Esophagus squamous epithelium (tissue), 5 donors: Measurements from ENCODE around the gene CCDC187. TPM values are rescaled to one million over a fixed set of nuclear protein-coding genes. Genes with fewer than 3 reads are reported as not detected.

Source experiments
- DNase-seq: peaks from one replicate; lab custom pipeline; 2025; lab: John Stamatoyannopoulos, UW
- H3K27ac ChIP-seq, 4 donors: fragments of 200-600 bp; sonication (generic); one replicate each; pipeline ENCODE4 v1.5.1; 2016 to 2019; ENCODE audit warnings: mild to moderate bottlenecking in 1 of 4
- H3K27me3 ChIP-seq, 4 donors: fragments of 200-600 bp; sonication (generic); 1 replicate in 3 of 4; 2 replicates in 1 of 4; pipeline versions ENCODE4 v1.5.1 to v1.6.0; 2017 to 2021; ENCODE audit warnings: antibody characterized with exemption in 1 of 4
- H3K36me3 ChIP-seq, 3 donors: fragments of 200-600 bp; sonication (generic); one replicate each; pipeline ENCODE4 v1.5.1; 2016 to 2019
- H3K4me1 ChIP-seq, 3 donors: fragments of 200-600 bp; sonication (generic); one replicate each; pipeline ENCODE4 v1.5.1; 2017 to 2019
- H3K4me3 ChIP-seq, 4 donors: fragments of 200-600 bp; sonication (generic); 1 replicate in 3 of 4; 2 replicates in 1 of 4; pipeline ENCODE4 v1.5.1; 2016 to 2019; ENCODE audit warnings: mild to moderate bottlenecking in 2 of 4, moderate library complexity in 1 of 4
- H3K9me3 ChIP-seq, 3 donors: fragments of 200-600 bp; sonication (generic); one replicate each; pipeline ENCODE4 v1.5.1; 2016 to 2019
- POLR2A ChIP-seq, 4 donors: fragments of 450-650 bp; IDR thresholded peaks; one replicate each; pipeline ENCODE4 v1.6.1; 2017; ENCODE audit warnings: antibody characterized with exemption in 4 of 4, mild to moderate bottlenecking in 4 of 4, moderate library complexity in 3 of 4
- WGBS, 2 donors: methylation state at CpG; one replicate each; pipeline ENCODE4 v1.1.5; 2018; 5-methylcytosine and 5-hydroxymethylcytosine counted together
- intact Hi-C: fragments of 100-400 bp; cut with DNase I; formaldehyde crosslinking; loops from one replicate; pipeline ENCODE4 v1.15.0; 2022
- total RNA-seq, 4 donors: library from RNA; depleted of rRNA; stranded (reverse); fragments of >200 nt; gene quantifications; one replicate each; pipeline ENCODE4 v1.1.0, GENCODE V29; 2016
- TF ChIP-seq, protein P1 (sequence below), 6 experiments: fragments of 450-650 bp in 4 of 6; fragments of 200-600 bp in 2 of 6; sonication (generic) in 2 of 6; IDR thresholded peaks; one replicate each; pipeline ENCODE4 v1.5.1; 2016 to 2019; ENCODE audit warnings: antibody characterized with exemption in 6 of 6, mild to moderate bottlenecking in 4 of 6, moderate library complexity in 4 of 6
- donor health status: DM: yes; HTN: yes; CAD: no.

CCDC187 gene
- total RNA-seq, 4 donors from 2014 or later: not detected

DNA sequence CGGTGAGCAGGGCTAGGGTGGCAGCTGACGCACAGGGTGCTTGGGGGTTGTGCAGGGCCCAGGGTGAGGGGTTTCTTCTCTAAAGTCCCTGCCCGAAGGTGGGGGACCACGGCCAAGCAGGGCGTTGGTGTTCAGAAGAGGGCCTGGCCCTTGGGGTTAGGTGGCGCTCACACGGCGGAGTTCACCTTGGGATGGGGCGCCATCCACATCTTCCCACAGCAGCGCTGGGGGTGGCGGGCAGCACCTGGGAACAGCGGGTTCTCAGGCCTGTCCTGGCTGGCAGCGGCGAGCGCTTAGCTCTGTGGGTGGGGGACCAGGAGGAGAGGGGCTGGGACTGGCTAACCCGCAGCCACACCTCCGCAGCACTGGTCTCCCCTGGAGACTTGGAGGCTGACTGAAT is 29.6 kb upstream of the CCDC187 start:
- WGBS, 2 donors: 97% methylated on average over 5 of the region's 17 CpGs; no CpG with 5 or more reads in 1 of the 2 donors
- DNase-seq: no peak
- H3K9me3 ChIP-seq: no peaks in the 10 kb centered on the region
- H3K27me3 ChIP-seq: peaks cover 0 to 2% (median 0%) of the 10 kb centered on the region in 4 donors
- H3K36me3 ChIP-seq: peaks cover 0 to 17% (median 0%) of the 10 kb centered on the region in 3 donors
- no peak overlapping the region for H3K4me3 ChIP-seq
- peaks cover under 1 to 29% (median 7%) of the 10 kb centered on the region in 3 donors for H3K4me1 ChIP-seq
- intact Hi-C loops: no loop called here
- no peak for TF ChIP-seq POLR2A (IDR thresholded peaks at IDR 0.05)
- TF ChIP-seq, protein P1, sequence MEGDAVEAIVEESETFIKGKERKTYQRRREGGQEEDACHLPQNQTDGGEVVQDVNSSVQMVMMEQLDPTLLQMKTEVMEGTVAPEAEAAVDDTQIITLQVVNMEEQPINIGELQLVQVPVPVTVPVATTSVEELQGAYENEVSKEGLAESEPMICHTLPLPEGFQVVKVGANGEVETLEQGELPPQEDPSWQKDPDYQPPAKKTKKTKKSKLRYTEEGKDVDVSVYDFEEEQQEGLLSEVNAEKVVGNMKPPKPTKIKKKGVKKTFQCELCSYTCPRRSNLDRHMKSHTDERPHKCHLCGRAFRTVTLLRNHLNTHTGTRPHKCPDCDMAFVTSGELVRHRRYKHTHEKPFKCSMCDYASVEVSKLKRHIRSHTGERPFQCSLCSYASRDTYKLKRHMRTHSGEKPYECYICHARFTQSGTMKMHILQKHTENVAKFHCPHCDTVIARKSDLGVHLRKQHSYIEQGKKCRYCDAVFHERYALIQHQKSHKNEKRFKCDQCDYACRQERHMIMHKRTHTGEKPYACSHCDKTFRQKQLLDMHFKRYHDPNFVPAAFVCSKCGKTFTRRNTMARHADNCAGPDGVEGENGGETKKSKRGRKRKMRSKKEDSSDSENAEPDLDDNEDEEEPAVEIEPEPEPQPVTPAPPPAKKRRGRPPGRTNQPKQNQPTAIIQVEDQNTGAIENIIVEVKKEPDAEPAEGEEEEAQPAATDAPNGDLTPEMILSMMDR (IDR thresholded peaks at IDR 0.05): no peak
- H3K27ac ChIP-seq: no peak overlapping the region

DNA sequence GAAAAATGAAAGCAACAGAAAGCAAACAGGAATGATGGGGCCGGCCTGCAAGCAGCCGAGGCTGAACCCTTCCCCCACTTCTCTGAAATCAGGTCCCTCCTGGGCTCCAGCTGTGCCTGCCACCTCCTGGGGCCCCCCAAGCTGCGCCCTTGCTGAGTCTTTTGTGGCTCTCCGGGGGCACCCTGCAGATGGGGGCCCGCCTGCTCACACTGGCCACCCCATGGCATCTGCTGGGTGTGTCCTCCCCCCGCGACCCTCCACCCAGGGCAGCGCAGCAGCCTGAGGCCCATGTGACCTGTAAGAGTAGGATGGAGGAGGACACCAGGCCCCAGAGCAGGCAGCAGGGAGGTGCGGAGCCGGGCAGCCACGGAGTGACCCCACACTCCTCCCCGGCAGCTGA is 29.2 kb upstream of the CCDC187 start:
- WGBS, 2 donors: 71 to 87% methylated on average over 3 to 5 of the region's 12 CpGs
- intact Hi-C loops: no loop called here
- no peak for DNase-seq

DNA sequence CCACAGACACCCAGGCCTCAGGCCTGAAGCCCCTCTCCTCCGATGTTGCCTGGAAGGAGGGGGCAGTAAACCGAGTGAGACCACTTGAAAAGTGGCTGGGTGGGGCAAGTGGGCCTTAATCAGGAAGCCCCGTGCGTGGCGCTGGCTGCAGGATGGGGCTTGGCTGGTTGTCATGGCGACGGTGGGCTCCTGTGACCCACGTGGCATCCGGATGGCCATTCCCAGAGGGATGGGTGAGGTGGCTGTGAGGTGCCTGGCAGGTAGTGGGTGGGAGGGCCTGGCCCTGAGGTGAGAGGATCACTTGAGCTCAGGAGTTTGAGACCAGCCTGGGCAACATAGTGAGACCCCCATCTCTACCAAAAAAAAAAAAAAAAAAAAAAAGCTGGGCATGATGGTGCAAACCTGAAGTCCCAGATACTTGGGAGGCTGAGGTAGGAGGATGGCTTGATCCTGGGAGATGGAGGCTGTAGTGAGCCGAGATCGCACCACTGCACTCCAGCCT is 28.6 kb upstream of the CCDC187 start:
- no peak overlapping the region for H3K4me3 ChIP-seq
- TF ChIP-seq, protein P1 (IDR thresholded peaks at IDR 0.05): no peak
- no peak for TF ChIP-seq POLR2A (IDR thresholded peaks at IDR 0.05)
- WGBS, 2 donors: 65 to 81% methylated on average over 2 to 10 of the region's 11 CpGs
- no peak overlapping the region for H3K27ac ChIP-seq
- H3K27me3 ChIP-seq: peaks cover 0 to 10% (median 0%) of the 10 kb centered on the region in 4 donors
- DNase-seq: no peak
- H3K36me3 ChIP-seq: peaks cover 0 to 9% (median 0%) of the 10 kb centered on the region in 3 donors
- intact Hi-C loops: no loop called here
- H3K4me1 ChIP-seq: peaks cover 10 to 38% (median 14%) of the 10 kb centered on the region in 3 donors
- H3K9me3 ChIP-seq: no peaks in the 10 kb centered on the region

More for the DNA sequence above, 29.2 kb upstream of the CCDC187 start:
- Histone ChIP-seq H3K27ac (no peak overlapping the region), H3K27me3 (peaks cover 0 to 6% (median 0%) of the 10 kb centered on the region in 4 donors), H3K9me3 (no peaks in the 10 kb centered on the region), H3K4me1 (peaks cover 5 to 33% (median 11%) of the 10 kb centered on the region in 3 donors), H3K4me3 (no peak overlapping the region), H3K36me3 (peaks cover 0 to 12% (median 0%) of the 10 kb centered on the region in 3 donors)
- no peak for TF ChIP-seq POLR2A (IDR thresholded peaks at IDR 0.05)
- TF ChIP-seq, protein P1 (IDR thresholded peaks at IDR 0.05): no peak

DNA sequence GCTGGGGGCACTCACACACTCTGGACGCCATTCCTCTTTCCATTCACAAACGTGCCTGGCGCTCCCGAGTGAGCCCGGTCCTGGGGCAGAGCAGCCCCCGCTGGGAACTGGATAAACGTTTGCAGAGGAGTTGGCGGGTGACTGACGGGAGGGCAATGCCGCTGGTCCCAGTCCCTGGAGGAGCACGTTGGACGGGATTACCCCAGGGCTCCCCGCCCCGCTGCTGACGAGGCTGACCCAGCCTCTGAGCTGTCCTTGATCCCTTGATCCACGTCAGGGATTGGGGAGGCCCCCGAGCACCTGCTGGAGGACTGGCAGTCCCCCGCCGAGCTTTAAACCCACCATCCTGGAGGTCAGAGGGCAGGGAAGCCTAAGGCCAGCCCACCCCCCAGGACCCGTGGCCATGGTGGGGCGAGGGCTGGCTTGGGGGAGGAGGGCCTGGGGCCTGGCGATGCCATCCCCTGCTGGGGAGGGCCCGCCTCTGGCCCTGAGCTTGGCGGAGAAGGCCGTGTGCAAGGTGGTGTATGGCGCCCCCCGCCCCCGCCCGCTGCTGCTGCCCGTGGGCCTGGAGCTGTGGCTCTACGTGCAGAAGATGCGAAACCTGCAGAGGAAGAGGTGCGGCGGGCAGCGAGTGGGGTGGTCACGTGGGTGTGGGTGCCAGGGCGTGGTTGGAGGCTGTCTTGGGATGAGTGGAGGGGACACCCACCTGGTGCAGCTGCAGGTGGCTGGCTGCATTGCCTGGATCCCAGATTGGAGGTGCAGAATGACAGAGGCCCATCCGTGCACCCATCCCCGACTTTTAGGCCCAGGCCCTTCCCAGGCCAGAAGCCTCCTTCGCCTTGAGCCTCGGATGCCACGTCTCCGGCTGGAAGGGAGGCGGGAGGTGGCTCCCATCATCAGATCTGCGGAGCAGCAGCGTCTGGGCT is 27.9 kb upstream of the CCDC187 start:
- H3K9me3 ChIP-seq: no peaks in the 10 kb centered on the region
- no peak overlapping the region for H3K4me3 ChIP-seq
- TF ChIP-seq, protein P1 (IDR thresholded peaks at IDR 0.05): no peak
- TF ChIP-seq POLR2A (IDR thresholded peaks at IDR 0.05): no peak
- peaks cover 0 to 18% (median 0%) of the 10 kb centered on the region in 4 donors for H3K27me3 ChIP-seq
- peaks cover 12 to 44% (median 17%) of the 10 kb centered on the region in 3 donors for H3K4me1 ChIP-seq
- H3K27ac ChIP-seq: no peak overlapping the region
- 83% methylated on average over 7 of the region's 46 CpGs; no CpG with 5 or more reads in 1 of the 2 donors for WGBS, 2 donors
- intact Hi-C loops: no loop called here
- no peak for DNase-seq
- peaks cover 0 to 2% (median 0%) of the 10 kb centered on the region in 3 donors for H3K36me3 ChIP-seq

DNA sequence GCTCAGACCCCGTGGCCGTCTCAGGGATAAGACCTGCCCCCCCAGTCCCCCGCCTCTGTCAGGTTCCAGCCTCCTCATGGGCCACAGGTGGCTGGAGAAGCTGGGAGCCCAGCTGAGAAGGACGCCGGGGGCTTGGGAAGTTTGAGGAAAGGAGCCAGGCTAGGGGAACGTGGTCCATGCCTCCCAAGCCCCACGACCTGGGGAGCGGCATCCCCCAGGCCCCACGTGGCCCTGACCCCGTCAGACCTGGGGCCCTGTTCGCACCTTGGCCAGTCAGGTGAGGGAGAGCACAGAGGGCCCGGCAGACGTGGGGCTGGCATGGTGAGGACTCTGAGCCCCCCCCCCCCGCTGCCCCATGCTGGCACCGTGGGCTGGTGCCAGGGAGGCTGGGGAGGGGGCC is 27.1 kb upstream of the CCDC187 start:
- DNase-seq: no peak
- intact Hi-C loops: no loop called here
- H3K27me3 ChIP-seq: peaks cover 0 to 23% (median 0%) of the 10 kb centered on the region in 4 donors
- no peak overlapping the region for H3K27ac ChIP-seq
- H3K4me3 ChIP-seq: no peak overlapping the region
- 50 to 73% methylated on average over 2 to 3 of the region's 15 CpGs for WGBS, 2 donors
- TF ChIP-seq, protein P1 (IDR thresholded peaks at IDR 0.05): no peak
- no peak for TF ChIP-seq POLR2A (IDR thresholded peaks at IDR 0.05)
- H3K9me3 ChIP-seq: no peaks in the 10 kb centered on the region
- H3K36me3 ChIP-seq: no peaks in the 10 kb centered on the region
- H3K4me1 ChIP-seq: peaks cover 17 to 52% (median 22%) of the 10 kb centered on the region in 3 donors
